Subcutaneous adipose tissue (tissue), 4 donors: ENCODE data around the gene CALN1. TPM values are rescaled to one million over a fixed set of nuclear protein-coding genes. Genes with fewer than 3 reads are reported as not detected.

Source experiments
- total RNA-seq, 4 donors: library from RNA; depleted of rRNA; stranded (reverse); fragments of >200 nt; gene quantifications; one replicate each; pipeline ENCODE4 v1.1.0, GENCODE V29; 2016
- TF ChIP-seq, protein P1 (sequence below): fragments of 450-650 bp; IDR thresholded peaks from one replicate; pipeline ENCODE4 v1.5.1; 2016; ENCODE audit warnings: low read depth, mild to moderate bottlenecking, control low read depth, antibody characterized with exemption, moderate library complexity

CALN1 gene
- total RNA-seq, 4 donors from 2014 or later = 0.19 to 0.68 (median 0.22) TPM; not detected in 1

DNA sequence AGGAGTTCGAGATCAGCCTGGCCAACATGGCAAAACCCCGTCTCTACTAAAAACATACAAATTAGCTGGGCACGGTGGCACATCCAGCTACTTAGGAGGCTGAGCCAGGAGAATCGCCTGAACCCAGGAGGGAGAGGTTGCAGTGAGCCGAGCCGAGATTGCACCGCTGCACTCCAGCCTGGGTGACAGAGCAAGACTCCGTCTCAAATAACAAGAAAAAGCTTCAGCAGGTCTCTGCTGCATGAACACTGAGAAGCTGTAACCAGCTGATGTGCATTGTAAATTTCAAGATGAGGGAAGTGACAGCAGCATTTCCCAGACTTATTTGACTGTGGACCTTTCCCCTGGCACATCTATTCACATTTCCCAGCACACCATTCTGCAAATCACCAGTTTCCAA, 222.0 kb downstream of the CALN1 start:
- TF ChIP-seq, protein P1, sequence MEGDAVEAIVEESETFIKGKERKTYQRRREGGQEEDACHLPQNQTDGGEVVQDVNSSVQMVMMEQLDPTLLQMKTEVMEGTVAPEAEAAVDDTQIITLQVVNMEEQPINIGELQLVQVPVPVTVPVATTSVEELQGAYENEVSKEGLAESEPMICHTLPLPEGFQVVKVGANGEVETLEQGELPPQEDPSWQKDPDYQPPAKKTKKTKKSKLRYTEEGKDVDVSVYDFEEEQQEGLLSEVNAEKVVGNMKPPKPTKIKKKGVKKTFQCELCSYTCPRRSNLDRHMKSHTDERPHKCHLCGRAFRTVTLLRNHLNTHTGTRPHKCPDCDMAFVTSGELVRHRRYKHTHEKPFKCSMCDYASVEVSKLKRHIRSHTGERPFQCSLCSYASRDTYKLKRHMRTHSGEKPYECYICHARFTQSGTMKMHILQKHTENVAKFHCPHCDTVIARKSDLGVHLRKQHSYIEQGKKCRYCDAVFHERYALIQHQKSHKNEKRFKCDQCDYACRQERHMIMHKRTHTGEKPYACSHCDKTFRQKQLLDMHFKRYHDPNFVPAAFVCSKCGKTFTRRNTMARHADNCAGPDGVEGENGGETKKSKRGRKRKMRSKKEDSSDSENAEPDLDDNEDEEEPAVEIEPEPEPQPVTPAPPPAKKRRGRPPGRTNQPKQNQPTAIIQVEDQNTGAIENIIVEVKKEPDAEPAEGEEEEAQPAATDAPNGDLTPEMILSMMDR = no peak

DNA sequence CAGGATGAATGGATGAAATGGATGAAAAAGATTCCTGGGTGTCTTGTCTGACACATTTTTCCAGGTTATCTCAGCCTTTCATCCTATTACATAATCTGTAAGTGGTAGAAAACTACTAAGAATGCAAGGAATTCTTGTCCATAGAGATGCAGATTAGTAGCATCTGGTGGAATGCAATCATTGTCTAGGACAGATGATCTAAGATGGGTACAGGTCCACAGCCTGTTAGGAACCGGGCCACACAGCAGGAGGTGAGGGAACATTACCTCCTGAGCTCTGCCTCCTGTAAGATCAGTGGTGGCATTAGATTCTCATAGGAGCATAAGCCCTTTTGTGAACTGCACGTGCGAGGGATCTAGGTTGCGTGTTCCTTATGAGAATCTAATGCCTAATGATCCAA, 225.0 kb downstream of the CALN1 start:
- TF ChIP-seq, protein P1 = no peak

DNA sequence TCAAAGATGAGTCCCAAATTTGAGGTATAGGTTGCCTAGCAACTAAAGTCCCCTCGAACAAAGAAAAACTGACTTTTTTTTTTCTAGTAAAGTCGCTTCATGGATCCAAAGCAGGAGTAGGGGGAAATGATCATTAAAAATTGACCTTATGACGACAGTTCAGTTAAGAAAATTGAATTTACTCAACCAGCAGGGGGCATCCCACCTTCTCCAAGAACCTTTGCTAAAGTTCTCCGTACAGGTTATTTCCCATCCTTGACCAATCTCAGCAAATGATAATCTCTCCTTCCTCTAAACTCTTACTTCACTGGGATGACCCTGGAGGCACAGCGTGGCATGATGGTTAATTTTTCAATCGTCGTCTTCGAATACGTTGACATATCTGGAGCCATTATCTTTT, 228.3 kb downstream of the CALN1 start:
- TF ChIP-seq, protein P1 = no peak

DNA sequence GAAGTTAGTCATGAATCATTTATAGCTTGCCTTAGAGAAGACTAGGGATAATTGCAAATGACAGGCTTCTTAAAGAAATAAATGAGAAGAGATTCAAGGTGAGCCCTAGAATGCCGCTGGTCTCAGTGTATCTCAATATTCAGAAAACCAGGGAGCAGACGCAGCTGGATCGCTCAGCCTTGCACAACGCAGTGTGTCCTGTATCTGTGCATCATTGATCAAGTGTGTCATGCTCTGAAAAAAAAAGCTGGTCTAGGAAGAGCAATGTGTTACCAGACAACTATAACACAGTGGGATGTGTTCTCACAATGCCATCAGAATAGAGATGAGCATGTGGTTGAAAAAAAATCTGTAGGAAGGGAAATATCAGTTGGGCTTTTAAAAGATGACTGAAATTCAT, 230.1 kb downstream of the CALN1 start:
- TF ChIP-seq, protein P1 = no peak

DNA sequence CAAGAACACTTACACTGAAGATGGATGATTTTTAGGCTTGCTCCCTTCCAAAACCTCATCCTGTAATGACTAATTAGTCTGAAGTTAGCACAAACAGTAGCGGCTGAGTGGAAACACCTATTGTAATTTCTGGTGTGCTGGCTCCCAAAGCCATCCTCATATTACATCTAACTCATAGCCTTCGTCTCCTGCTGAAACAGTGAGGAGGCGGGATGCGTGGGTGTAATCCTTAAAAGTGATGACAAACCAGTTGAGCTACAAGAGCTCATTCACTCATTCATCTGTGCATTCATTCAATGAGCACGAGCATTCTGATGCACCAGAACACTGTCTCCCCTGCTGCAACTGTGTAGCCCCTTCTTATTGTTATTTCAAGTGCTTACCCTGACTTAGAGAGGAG, 235.3 kb downstream of the CALN1 start:
- TF ChIP-seq, protein P1 = no peak

DNA sequence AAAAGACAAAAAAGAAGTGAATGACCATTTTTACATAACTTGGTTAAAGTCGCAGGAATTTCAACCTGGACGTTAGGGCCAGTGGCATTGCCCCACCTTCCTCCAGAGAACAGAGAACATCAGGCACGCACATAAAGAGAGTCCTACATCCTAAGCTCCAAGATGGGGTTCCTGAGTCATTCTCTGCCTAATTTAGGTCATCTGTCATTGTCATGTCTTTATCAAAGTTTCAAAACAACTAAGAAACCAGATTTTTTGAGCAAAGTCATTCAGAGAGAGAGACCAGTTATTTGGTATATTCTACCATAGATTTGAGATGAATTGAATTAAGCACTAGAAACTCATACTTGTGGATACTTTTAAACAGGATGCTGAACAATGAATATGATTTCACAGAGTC, 241.7 kb downstream of the CALN1 start:
- TF ChIP-seq, protein P1 = no peak

DNA sequence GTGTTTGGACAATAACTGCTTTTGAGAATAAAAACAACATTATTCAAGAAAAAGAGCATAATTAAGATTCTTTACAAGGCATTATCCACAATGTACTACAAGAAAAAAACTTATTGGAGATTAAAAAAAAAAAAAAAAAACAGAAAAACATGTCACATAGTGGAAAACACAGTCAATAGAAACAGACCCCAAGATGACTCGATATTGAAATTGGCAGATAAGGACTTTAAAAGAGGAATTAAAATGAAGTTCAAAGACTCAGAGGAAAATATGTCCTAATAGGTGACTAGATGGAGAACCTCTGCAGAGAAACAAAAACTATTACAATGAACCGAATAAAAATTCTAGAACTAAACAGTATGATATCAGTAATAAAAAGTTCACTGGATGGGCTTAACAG, 248.9 kb downstream of the CALN1 start:
- TF ChIP-seq, protein P1 = no peak
